CD4-positive, alpha-beta memory T cell (primary cell): ENCODE results near the gene ASXL3. TPM values are rescaled to one million over a fixed set of nuclear protein-coding genes. Genes with fewer than 3 reads are reported as not detected.

Experiments
- CTCF ChIA-PET: fragments of 350-600 bp; sonication (Branson Sonifier 250); formaldehyde crosslinking; loops from one replicate; lab custom pipeline; 2021; ENCODE audit warnings: inconsistent platforms; ENCODE audit not compliant: partially characterized antibody; lab: Charles Lee
- POLR2A ChIA-PET: fragments of 350-600 bp; sonication (Branson Sonifier 250); formaldehyde crosslinking; loops from one replicate; lab custom pipeline; 2021; ENCODE audit not compliant: partially characterized antibody; lab: Charles Lee
- DNase-seq, 5 donors: peaks; one replicate each; pipeline versions ENCODE4 v3.0.0 to v3.0.0-alpha.2; 2020 to 2022; ENCODE audit warnings: mixed read lengths in 1 of 5
- H3K27ac ChIP-seq: one replicate; pipeline ENCODE4 v1.7.0; 2013; ENCODE audit warnings: low read depth, low read length
- H3K27me3 ChIP-seq: 2 replicates; pipeline ENCODE4 v1.7.0; 2013; ENCODE audit warnings: mild to moderate bottlenecking, low read length, moderate library complexity; ENCODE audit not compliant: insufficient read depth
- H3K36me3 ChIP-seq: 2 replicates; pipeline ENCODE4 v1.7.0; 2013; ENCODE audit warnings: mild to moderate bottlenecking, low read length, moderate library complexity; ENCODE audit not compliant: insufficient read depth
- H3K4me1 ChIP-seq: 2 replicates; pipeline ENCODE4 v1.7.0; 2013; ENCODE audit warnings: mild to moderate bottlenecking, low read length, moderate library complexity; ENCODE audit not compliant: insufficient read depth
- H3K4me3 ChIP-seq, 2 donors: one replicate each; pipeline ENCODE4 v1.7.0; 2013; ENCODE audit warnings: low read length in 2 of 2, mild to moderate bottlenecking in 1 of 2
- H3K9me3 ChIP-seq, 2 donors: one replicate each; pipeline ENCODE4 v1.7.0; 2013; ENCODE audit warnings: low read length in 2 of 2, control low read depth in 1 of 2; ENCODE audit not compliant: control insufficient read depth in 1 of 2
- H3K27ac Mint-ChIP-seq, 7 donors: one replicate each; pipeline ENCODE4 v1.8.0; 2020 to 2021; ENCODE audit warnings: mixed read lengths in 7 of 7, mild to moderate bottlenecking in 6 of 7, inconsistent platforms in 3 of 7, moderate library complexity in 3 of 7
- H3K27me3 Mint-ChIP-seq, 2 donors: one replicate each; pipeline ENCODE4 v1.8.0; 2020 to 2021; ENCODE audit warnings: mixed read lengths in 2 of 2
- H3K36me3 Mint-ChIP-seq, 2 donors: one replicate each; pipeline ENCODE4 v1.8.0; 2020 to 2021; ENCODE audit warnings: mixed read lengths in 2 of 2, inconsistent platforms in 1 of 2, mild to moderate bottlenecking in 1 of 2
- H3K4me1 Mint-ChIP-seq, 4 donors: one replicate each; pipeline ENCODE4 v1.8.0; 2020 to 2021; ENCODE audit warnings: mixed read lengths in 4 of 4, mild to moderate bottlenecking in 1 of 4
- H3K4me3 Mint-ChIP-seq, 8 donors: one replicate each; pipeline ENCODE4 v1.8.0; 2020 to 2021; ENCODE audit warnings: mixed read lengths in 8 of 8, mild to moderate bottlenecking in 7 of 8, moderate library complexity in 6 of 8, inconsistent platforms in 3 of 8
- H3K9me3 Mint-ChIP-seq, 8 donors: one replicate each; pipeline ENCODE4 v1.8.0; 2020 to 2021; ENCODE audit warnings: mixed read lengths in 8 of 8, mild to moderate bottlenecking in 5 of 8, inconsistent platforms in 3 of 8, moderate library complexity in 1 of 8
- intact Hi-C: fragments of 100-400 bp; cut with micrococcal nuclease; formaldehyde crosslinking; loops from one replicate; pipeline ENCODE4 v1.15.1; 2023
- polyA plus RNA-seq, 2 donors: library from polyadenylated mRNA; unstranded; fragments of 300-500 nt; fragmentation: Illumina TruSeq; gene quantifications; one replicate each; pipeline ENCODE4 v1.2.3, GENCODE V29; 2021
- total RNA-seq, 2 experiments: library from RNA; stranded (reverse); gene quantifications; one replicate each; pipeline ENCODE4 v1.2.3, GENCODE V29; 2021

ASXL3 gene
- total and polyA plus RNA-seq, 4 experiments from 2014 or later, result not detected

- H3K9me3 Mint-ChIP-seq, result peaks cover 0 to 8% (median 3%) of the 10 kb centered on the region in 8 donors
- no peaks in the 10 kb centered on the region for H3K4me1 ChIP-seq
- POLR2A ChIA-PET, result no interaction called here
- no peak for DNase-seq
- intact Hi-C loops, result no loop called here
- no peak overlapping the region for H3K4me3 ChIP-seq
- CTCF ChIA-PET, result no interaction called here
- no peak overlapping the region for H3K27ac Mint-ChIP-seq
- H3K27me3 ChIP-seq, result no peaks in the 10 kb centered on the region
- no peaks in the 10 kb centered on the region for H3K9me3 ChIP-seq
- no peak overlapping the region for H3K4me3 Mint-ChIP-seq
- no peaks in the 10 kb centered on the region for H3K27me3 Mint-ChIP-seq
- H3K27ac ChIP-seq, result no peak overlapping the region
- H3K36me3 ChIP-seq, result no peaks in the 10 kb centered on the region
- H3K36me3 Mint-ChIP-seq, result no peaks in the 10 kb centered on the region
- no peaks in the 10 kb centered on the region for H3K4me1 Mint-ChIP-seq
Observed at GRCh38 chr18:33627114-33627513, 49.1 kb downstream of the ASXL3 start.

GRCh38 chr18:33630476-33630875 is 52.5 kb downstream of the ASXL3 start:
- intact Hi-C loops, result no loop called here
- Mint-ChIP-seq H3K36me3 (no peaks in the 10 kb centered on the region), H3K27ac (no peak overlapping the region), H3K4me1 (no peaks in the 10 kb centered on the region), H3K27me3 (no peaks in the 10 kb centered on the region), H3K9me3 (peaks cover 0 to 12% (median 3%) of the 10 kb centered on the region in 8 donors), H3K4me3 (no peak overlapping the region)
- Histone ChIP-seq H3K27me3 (no peaks in the 10 kb centered on the region), H3K36me3 (no peaks in the 10 kb centered on the region), H3K4me3 (no peak overlapping the region), H3K27ac (no peak overlapping the region), H3K9me3 (no peaks in the 10 kb centered on the region), H3K4me1 (no peaks in the 10 kb centered on the region)
- ChIA-PET CTCF (no interaction called here), POLR2A (no interaction called here)
- DNase-seq, result no peak

- no peaks in the 10 kb centered on the region for H3K4me1 ChIP-seq
- DNase-seq, result no peak
- peaks cover 0 to 5% (median 0%) of the 10 kb centered on the region in 8 donors for H3K9me3 Mint-ChIP-seq
- no peaks in the 10 kb centered on the region for H3K27me3 Mint-ChIP-seq
- H3K4me3 ChIP-seq, result no peak overlapping the region
- H3K27ac Mint-ChIP-seq, result no peak overlapping the region
- intact Hi-C loops, result loop anchor here (10.0 kb wide), 1 partner anchor 66 kb away; the partner anchor contains the start of gene ASXL3
- CTCF ChIA-PET, result no interaction called here
- H3K9me3 ChIP-seq, result no peaks in the 10 kb centered on the region
- H3K36me3 Mint-ChIP-seq, result no peaks in the 10 kb centered on the region
- H3K36me3 ChIP-seq, result no peaks in the 10 kb centered on the region
- no peak overlapping the region for H3K27ac ChIP-seq
- POLR2A ChIA-PET, result no interaction called here
- no peaks in the 10 kb centered on the region for H3K4me1 Mint-ChIP-seq
- no peaks in the 10 kb centered on the region for H3K27me3 ChIP-seq
- no peak overlapping the region for H3K4me3 Mint-ChIP-seq
Observed at GRCh38 chr18:33641141-33641540, 63.1 kb downstream of the ASXL3 start.

GRCh38 chr18:33644494-33644893 is 66.5 kb downstream of the ASXL3 start:
- CTCF ChIA-PET, result no interaction called here
- H3K36me3 Mint-ChIP-seq, result no peaks in the 10 kb centered on the region
- no peaks in the 10 kb centered on the region for H3K27me3 Mint-ChIP-seq
- no peaks in the 10 kb centered on the region for H3K4me1 Mint-ChIP-seq
- intact Hi-C loops, result loop anchor here (10.0 kb wide), 1 partner anchor 70 kb away; the partner anchor contains the start of gene ASXL3
- peaks cover 0 to 4% (median 0%) of the 10 kb centered on the region in 8 donors for H3K9me3 Mint-ChIP-seq
- POLR2A ChIA-PET, result no interaction called here
- H3K27ac Mint-ChIP-seq, result no peak overlapping the region
- Histone ChIP-seq H3K27me3 (no peaks in the 10 kb centered on the region), H3K4me3 (no peak overlapping the region), H3K4me1 (no peaks in the 10 kb centered on the region), H3K9me3 (no peaks in the 10 kb centered on the region), H3K27ac (no peak overlapping the region), H3K36me3 (no peaks in the 10 kb centered on the region)
- DNase-seq, result no peak
- no peak overlapping the region for H3K4me3 Mint-ChIP-seq

GRCh38 chr18:33647365-33647764 is 69.3 kb downstream of the ASXL3 start:
- DNase-seq, result no peak
- CTCF ChIA-PET, result no interaction called here
- intact Hi-C loops, result loop anchor here (10.0 kb wide), 1 partner anchor 73 kb away; the partner anchor contains the start of gene ASXL3
- Mint-ChIP-seq H3K27me3 (no peaks in the 10 kb centered on the region), H3K36me3 (no peaks in the 10 kb centered on the region), H3K4me3 (no peak overlapping the region), H3K9me3 (peaks cover 0 to 6% (median 2%) of the 10 kb centered on the region in 8 donors), H3K4me1 (no peaks in the 10 kb centered on the region), H3K27ac (no peak overlapping the region)
- Histone ChIP-seq H3K9me3 (no peaks in the 10 kb centered on the region), H3K27ac (no peak overlapping the region), H3K36me3 (no peaks in the 10 kb centered on the region), H3K27me3 (no peaks in the 10 kb centered on the region), H3K4me1 (no peaks in the 10 kb centered on the region), H3K4me3 (no peak overlapping the region)
- POLR2A ChIA-PET, result no interaction called here

GRCh38 chr18:33652635-33653034 is 74.6 kb downstream of the ASXL3 start:
- H3K4me1 Mint-ChIP-seq, result no peaks in the 10 kb centered on the region
- no peak overlapping the region for H3K27ac ChIP-seq
- H3K4me1 ChIP-seq, result no peaks in the 10 kb centered on the region
- H3K4me3 Mint-ChIP-seq, result no peak overlapping the region
- intact Hi-C loops, result no loop called here
- no peaks in the 10 kb centered on the region for H3K36me3 ChIP-seq
- H3K9me3 ChIP-seq, result no peaks in the 10 kb centered on the region
- H3K36me3 Mint-ChIP-seq, result no peaks in the 10 kb centered on the region
- no peak for DNase-seq
- ChIA-PET CTCF (no interaction called here), POLR2A (no interaction called here)
- no peaks in the 10 kb centered on the region for H3K27me3 ChIP-seq
- no peak overlapping the region for H3K4me3 ChIP-seq
- H3K9me3 Mint-ChIP-seq, result peaks cover 0 to 8% (median 5%) of the 10 kb centered on the region in 8 donors
- H3K27ac Mint-ChIP-seq, result no peak overlapping the region
- no peaks in the 10 kb centered on the region for H3K27me3 Mint-ChIP-seq

- H3K9me3 ChIP-seq, result no peaks in the 10 kb centered on the region
- POLR2A ChIA-PET, result no interaction called here
- intact Hi-C loops, result no loop called here
- Mint-ChIP-seq H3K36me3 (no peaks in the 10 kb centered on the region), H3K27me3 (no peaks in the 10 kb centered on the region), H3K27ac (no peak overlapping the region), H3K9me3 (peaks cover 0 to 8% (median 5%) of the 10 kb centered on the region in 8 donors), H3K4me3 (no peak overlapping the region), H3K4me1 (no peaks in the 10 kb centered on the region)
- H3K4me1 ChIP-seq, result no peaks in the 10 kb centered on the region
- no peak overlapping the region for H3K27ac ChIP-seq
- DNase-seq, result no peak
- no peaks in the 10 kb centered on the region for H3K27me3 ChIP-seq
- no peaks in the 10 kb centered on the region for H3K36me3 ChIP-seq
- CTCF ChIA-PET, result no interaction called here
- H3K4me3 ChIP-seq, result no peak overlapping the region
Observed at GRCh38 chr18:33653231-33653630, 75.2 kb downstream of the ASXL3 start.
